GM12878 (cell line): ENCODE data around the gene MC3R. TPM values are rescaled to one million over a fixed set of nuclear protein-coding genes. Genes with fewer than 3 reads are reported as not detected.

Source experiments
- ATAC-seq: fragments of 200-7000 bp; cut with Tn5 transposase; 3 replicates; pipeline ENCODE4 v1.9.1; 2020; ENCODE audit warnings: mild to moderate bottlenecking, moderate library complexity
- BruUV-seq: library from RNA; stranded (reverse); fragments of 400-500 nt; replicated peaks from 2 replicates; lab custom pipeline; 2021; lab: Mats Ljungman, UMichigan
- CTCF ChIA-PET: fragments of 300-600 bp; sonication (Branson Sonifier 250); formaldehyde crosslinking; extraction: SDS; loops from one replicate; lab custom pipeline; 2021; ENCODE audit warnings: inconsistent platforms; lab: Yijun Ruan, JAX
- POLR2A ChIA-PET: fragments of 350-600 bp; formaldehyde crosslinking; extraction: SDS; loops from one replicate; lab custom pipeline; 2021; ENCODE audit warnings: inconsistent platforms; lab: Charles Lee
- RAD21 ChIA-PET: fragments of 300-600 bp; sonication (Branson Sonifier 250); formaldehyde crosslinking; loops from one replicate; lab custom pipeline; 2023; ENCODE audit warnings: antibody characterized with exemption; ENCODE audit not compliant: unreplicated experiment; lab: Charles Lee
- SMC1A ChIA-PET: fragments of 300-600 bp; sonication (Branson Sonifier 250); formaldehyde crosslinking; loops from one replicate; lab custom pipeline; 2023; ENCODE audit not compliant: unreplicated experiment, uncharacterized antibody; lab: Charles Lee
- DNase-seq: peaks from one replicate; pipeline ENCODE4 v3.0.0-alpha.2; 2011; ENCODE audit warnings: low read depth, low spot score
- FAIRE-seq: peaks from 3 replicates; lab custom pipeline; 2011; peaks lifted over from hg19 to GRCh38; lab: Jason Lieb, UNC
- H2AFZ ChIP-seq: 2 replicates; pipeline ENCODE4 v1.6.0; 2011; ENCODE audit warnings: low read depth, low read length, control low read depth; ENCODE audit not compliant: control insufficient read depth
- H3K27ac ChIP-seq: 2 replicates; pipeline ENCODE4 v1.5.1; 2011; ENCODE audit warnings: control low read depth; ENCODE audit not compliant: control insufficient read depth, insufficient read depth
- H3K27me3 ChIP-seq, 2 experiments: replicated peaks in 1 of 2; 2 replicates each; pipeline versions ENCODE4 v1.6.0 to v1.6.1; 2011; ENCODE audit warnings: low read length in 1 of 2; ENCODE audit not compliant: control insufficient read depth in 2 of 2, insufficient read depth in 2 of 2
- H3K36me3 ChIP-seq, 2 experiments: 2 replicates each; pipeline ENCODE4 v1.5.1; 2011; ENCODE audit warnings: low read length in 1 of 2; ENCODE audit not compliant: control insufficient read depth in 2 of 2, insufficient read depth in 2 of 2
- H3K4me1 ChIP-seq: 2 replicates; pipeline ENCODE4 v1.6.1; 2011; ENCODE audit warnings: mild to moderate bottlenecking, low read length, moderate library complexity, mixed read lengths; ENCODE audit not compliant: control insufficient read depth, insufficient read depth
- H3K4me2 ChIP-seq: 2 replicates; pipeline ENCODE4 v1.6.0; 2011; ENCODE audit warnings: control low read depth; ENCODE audit not compliant: control insufficient read depth, insufficient read depth
- H3K4me3 ChIP-seq: fragments of 200-600 bp; sonication (generic); 2 replicates; pipeline ENCODE4 v1.5.1; 2016
- H3K79me2 ChIP-seq: 2 replicates; pipeline ENCODE4 v1.6.0; 2011; ENCODE audit warnings: low read length; ENCODE audit not compliant: control insufficient read depth, insufficient read depth
- H3K9ac ChIP-seq: 2 replicates; pipeline ENCODE4 v1.8.0; 2011; ENCODE audit warnings: low read length, control low read depth, mixed read lengths; ENCODE audit not compliant: control insufficient read depth, insufficient read depth
- H3K9me3 ChIP-seq: replicated peaks from 3 replicates; pipeline ENCODE4 v1.5.1; 2011; ENCODE audit warnings: mild to moderate bottlenecking, low read length; ENCODE audit not compliant: control insufficient read depth, insufficient read depth
- H4K20me1 ChIP-seq: 2 replicates; pipeline ENCODE4 v1.6.0; 2011; ENCODE audit not compliant: control insufficient read depth, insufficient read depth
- ATF2 ChIP-seq: IDR thresholded peaks from 2 replicates; pipeline ENCODE4 v1.6.1; 2012; ENCODE audit warnings: low read length, inconsistent platforms
- BRCA1 ChIP-seq: IDR thresholded peaks from 2 replicates; pipeline ENCODE4 v1.6.1; 2011; ENCODE audit warnings: low read depth, low read length, improper control_type of control experiment
- CHD4 ChIP-seq: fragments of 200-600 bp; sonication (generic); IDR thresholded peaks from 2 replicates; pipeline ENCODE4 v1.6.1; 2016; ENCODE audit warnings: mild to moderate bottlenecking
- DPF2 ChIP-seq: fragments of 450-650 bp; IDR thresholded peaks from 2 replicates; pipeline ENCODE4 v1.6.1; 2017; ENCODE audit warnings: mild to moderate bottlenecking
- WGBS: methylation state at CpG from one replicate; pipeline ENCODE4 v1.1.6; 2016; ENCODE audit warnings: low lambda C conversion rate; ENCODE audit not compliant: insufficient replicate concordance, insufficient coverage; ENCODE audit errors: missing lambda C conversion rate; 5-methylcytosine and 5-hydroxymethylcytosine counted together
- in situ Hi-C: fragments of 300-500 bp; cut with MboI; formaldehyde crosslinking; loops from 9 replicates; pipeline ENCODE4 v1.14.3; 2018; ENCODE audit warnings: mixed read lengths
- intact Hi-C: fragments of 100-400 bp; cut with micrococcal nuclease; formaldehyde crosslinking; loops from one replicate; pipeline ENCODE4 v1.14.2; 2022; ENCODE audit not compliant: unreplicated experiment
- polyA plus RNA-seq, 11 experiments: library from polyadenylated mRNA; depleted of rRNA in 4 of 11; unstranded in 6 of 11; stranded (reverse) in 5 of 11; fragments of >200 nt; fragmentation: Nextera tagmentation in 4 of 11; fragmentation: Illumina TruSeq in 1 of 11; extraction: Ambion mirVana in 4 of 11; extraction: Trizol in 1 of 11; gene quantifications; 1 replicate in 1 of 11; 2 replicates in 10 of 11; pipeline versions ENCODE4 v1.2.1 to v1.2.3, GENCODE V29; 2011 to 2016; ENCODE audit warnings: inconsistent platforms in 2 of 11, missing spikeins in 2 of 11, low read depth in 1 of 11
- total RNA-seq, 4 experiments: library from RNA; depleted of rRNA in 3 of 4; stranded (reverse); fragments of >200 nt in 3 of 4; fragmentation: Illumina TruSeq in 1 of 4; extraction: Trizol in 1 of 4; gene quantifications; 2 replicates each; pipeline versions ENCODE4 v1.2.1 to v1.2.3, GENCODE V29; 2013 to 2021

Gene MC3R
- total and polyA plus RNA-seq, 10 of the 15 experiments (the other 5 are each of a cell fraction or from before 2014, with no cell fraction given): not detected

GRCh38 chr20:56249956-56250355, 1.4 kb downstream of the MC3R start:
- in situ Hi-C loops: no loop called here
- no peaks in the 10 kb centered on the region for H3K4me1 ChIP-seq

GRCh38 chr20:56257604-56258003, 9.1 kb downstream of the MC3R start:
- CTCF ChIA-PET: no interaction called here
- Histone ChIP-seq H4K20me1 (no peaks in the 10 kb centered on the region), H3K27me3 (no peaks in the 10 kb centered on the region), H3K9me3 (no peaks in the 10 kb centered on the region), H2AFZ (no peak overlapping the region), H3K9ac (no peak overlapping the region), H3K4me3 (no peak overlapping the region), H3K36me3 (no peaks in the 10 kb centered on the region), H3K79me2 (no peaks in the 10 kb centered on the region), H3K4me1 (no peaks in the 10 kb centered on the region), H3K27ac (no peak overlapping the region), H3K4me2 (no peak overlapping the region)
- intact Hi-C loops (no loop called here), in situ Hi-C loops (no loop called here)
- TF ChIP-seq BRCA1 (no peak), DPF2 (no peak), CHD4 (no peak)
- SMC1A ChIA-PET: no interaction called here
- RAD21 ChIA-PET: no interaction called here
- BruUV-seq: no TSS peak
- ATAC-seq: no peak
- POLR2A ChIA-PET: no interaction called here
- DNase-seq: no peak
- WGBS: 13% methylated on average over 7 of the region's 7 CpGs
- no peak for FAIRE-seq

More at GRCh38 chr20:56249956-56250355, 1.4 kb downstream of the MC3R start:
- ChIA-PET POLR2A (no interaction called here), SMC1A (no interaction called here), CTCF (no interaction called here), RAD21 (no interaction called here)
- Histone ChIP-seq H3K4me2 (no peak overlapping the region), H3K27ac (no peak overlapping the region), H3K27me3 (no peaks in the 10 kb centered on the region), H3K9ac (no peak overlapping the region), H3K4me3 (no peak overlapping the region), H3K36me3 (no peaks in the 10 kb centered on the region), H2AFZ (no peak overlapping the region), H3K9me3 (no peaks in the 10 kb centered on the region), H3K79me2 (no peaks in the 10 kb centered on the region), H4K20me1 (no peaks in the 10 kb centered on the region)
- BruUV-seq: no TSS peak
- ATAC-seq (no peak), FAIRE-seq (no peak), DNase-seq (no peak)
- intact Hi-C loops: loop anchor here (2.0 to 5.0 kb wide), 2 partner anchors 327 to 1568 kb away; no protein-coding TSS in a partner anchor
- no peak for TF ChIP-seq ATF2
- 30% methylated on average over 7 of the region's 7 CpGs for WGBS
